ENCODE data around the gene TNFSF9. TPM values are rescaled to one million over a fixed set of nuclear protein-coding genes. Genes with fewer than 3 reads are reported as not detected.
"Not testable (repeated sequence)": the region's sequence is repeated elsewhere in the genome, so short reads cannot be mapped to it uniquely, and the experiment has no call there.

TNFSF9 gene
- total RNA-seq, 1 experiment from 2014 or later, result 0.92 TPM

DNA sequence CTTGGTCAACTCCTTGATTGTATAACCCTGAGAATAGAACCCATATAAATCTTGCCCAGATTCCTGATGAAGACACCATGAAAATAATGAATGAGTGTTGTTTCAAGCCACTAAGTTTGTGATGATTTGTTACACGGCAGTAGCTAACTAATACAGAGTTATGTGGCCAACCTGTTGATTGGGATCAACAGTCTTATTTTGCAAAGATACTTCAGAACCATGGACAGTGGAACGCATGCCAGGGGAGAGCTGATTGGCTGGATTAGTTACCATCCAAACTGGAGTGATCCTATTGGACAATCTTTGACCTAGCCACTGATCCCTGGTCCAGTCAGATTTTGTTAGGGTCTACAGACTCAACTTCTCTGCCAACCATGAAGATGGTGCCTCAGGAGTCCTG is 33.6 kb downstream of the TNFSF9 start:
- H3K27ac Mint-ChIP-seq (ENCODE audit: unreplicated experiment), result no peak overlapping the region
- intact Hi-C loops (cut with micrococcal nuclease; ENCODE audit: unreplicated experiment), result no loop called here
- no peaks in the 10 kb centered on the region for H3K27me3 Mint-ChIP-seq (ENCODE audit: unreplicated experiment)
- no peaks in the 10 kb centered on the region for H3K4me1 Mint-ChIP-seq (ENCODE audit: low read depth, unreplicated experiment)
- TF ChIP-seq, protein P1, sequence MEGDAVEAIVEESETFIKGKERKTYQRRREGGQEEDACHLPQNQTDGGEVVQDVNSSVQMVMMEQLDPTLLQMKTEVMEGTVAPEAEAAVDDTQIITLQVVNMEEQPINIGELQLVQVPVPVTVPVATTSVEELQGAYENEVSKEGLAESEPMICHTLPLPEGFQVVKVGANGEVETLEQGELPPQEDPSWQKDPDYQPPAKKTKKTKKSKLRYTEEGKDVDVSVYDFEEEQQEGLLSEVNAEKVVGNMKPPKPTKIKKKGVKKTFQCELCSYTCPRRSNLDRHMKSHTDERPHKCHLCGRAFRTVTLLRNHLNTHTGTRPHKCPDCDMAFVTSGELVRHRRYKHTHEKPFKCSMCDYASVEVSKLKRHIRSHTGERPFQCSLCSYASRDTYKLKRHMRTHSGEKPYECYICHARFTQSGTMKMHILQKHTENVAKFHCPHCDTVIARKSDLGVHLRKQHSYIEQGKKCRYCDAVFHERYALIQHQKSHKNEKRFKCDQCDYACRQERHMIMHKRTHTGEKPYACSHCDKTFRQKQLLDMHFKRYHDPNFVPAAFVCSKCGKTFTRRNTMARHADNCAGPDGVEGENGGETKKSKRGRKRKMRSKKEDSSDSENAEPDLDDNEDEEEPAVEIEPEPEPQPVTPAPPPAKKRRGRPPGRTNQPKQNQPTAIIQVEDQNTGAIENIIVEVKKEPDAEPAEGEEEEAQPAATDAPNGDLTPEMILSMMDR (IDR thresholded peaks at IDR 0.05; ENCODE audit: unreplicated experiment), result no peak
- H3K9me3 Mint-ChIP-seq (ENCODE audit: low read depth, unreplicated experiment), result no peaks in the 10 kb centered on the region
- CTCF ChIA-PET, result no interaction called here
- no TSS peak for BruUV-seq (replicated peaks)
- no peak overlapping the region for H3K4me3 Mint-ChIP-seq (ENCODE audit: low read depth, unreplicated experiment)
- DNase-seq, result no peak
- no peaks in the 10 kb centered on the region for H3K36me3 Mint-ChIP-seq (ENCODE audit: insufficient read depth, unreplicated experiment)

DNA sequence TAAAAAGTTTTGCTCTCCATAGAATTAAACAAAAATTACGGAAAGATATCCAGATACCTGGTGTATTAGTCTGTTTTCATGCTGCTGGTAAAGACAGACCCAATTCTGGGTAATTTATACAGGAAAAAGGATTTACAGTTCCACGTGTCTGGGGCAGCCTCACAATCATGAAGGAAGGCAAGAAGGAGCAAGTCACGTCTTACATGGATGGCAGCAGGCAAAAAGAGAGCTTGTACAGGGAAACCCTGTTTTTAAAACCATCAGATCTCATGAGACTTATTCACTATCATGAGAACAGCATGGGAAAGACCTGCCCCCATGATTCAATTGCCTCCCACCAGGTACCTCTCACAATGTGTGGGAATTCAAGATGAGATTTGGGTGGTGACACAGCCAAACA is 35.9 kb downstream of the TNFSF9 start:
- H3K27me3 Mint-ChIP-seq (ENCODE audit: unreplicated experiment); H3K27ac Mint-ChIP-seq (ENCODE audit: unreplicated experiment); H3K4me1 Mint-ChIP-seq (ENCODE audit: low read depth, unreplicated experiment); BruUV-seq (replicated peaks); H3K36me3 Mint-ChIP-seq (ENCODE audit: insufficient read depth, unreplicated experiment); DNase-seq; H3K4me3 Mint-ChIP-seq (ENCODE audit: low read depth, unreplicated experiment); H3K9me3 Mint-ChIP-seq (ENCODE audit: low read depth, unreplicated experiment); intact Hi-C loops (cut with micrococcal nuclease; ENCODE audit: unreplicated experiment): not testable (repeated sequence)
- CTCF ChIA-PET, result interaction anchor here (0.6 kb wide), 1 partner anchor 331 kb away, joined by 3 read pairs; no protein-coding TSS in a partner anchor

DNA sequence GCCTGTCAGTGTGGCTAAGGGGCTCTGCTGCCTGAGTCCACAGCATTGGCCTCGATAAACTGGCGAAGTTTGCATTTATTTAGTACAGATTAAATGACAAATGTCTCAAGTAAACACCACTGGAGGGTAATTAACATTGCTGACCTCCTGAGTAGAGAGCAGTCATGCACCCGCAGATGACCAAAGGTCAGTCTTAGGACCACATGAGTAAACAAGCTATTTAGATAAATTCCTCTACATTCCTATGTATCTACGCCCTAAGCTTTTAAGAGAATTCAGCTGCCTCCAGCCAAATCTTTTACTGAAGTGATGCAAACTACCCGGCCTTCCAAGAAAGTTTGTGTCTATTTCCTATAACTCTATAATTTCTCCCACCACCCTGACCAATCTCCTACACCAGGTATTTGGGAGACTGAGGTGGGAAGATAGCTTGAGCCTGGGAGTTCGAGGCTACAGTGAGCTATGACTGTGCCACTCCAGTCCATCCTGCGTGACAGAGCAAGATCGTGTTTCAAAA is 37.2 kb downstream of the TNFSF9 start:
- peaks cover 2% of the 10 kb centered on the region for H3K9me3 Mint-ChIP-seq (ENCODE audit: low read depth, unreplicated experiment)
- no peak overlapping the region for H3K4me3 Mint-ChIP-seq (ENCODE audit: low read depth, unreplicated experiment)
- TF ChIP-seq, protein P1 (IDR thresholded peaks at IDR 0.05; ENCODE audit: unreplicated experiment), result no peak
- no peaks in the 10 kb centered on the region for H3K27me3 Mint-ChIP-seq (ENCODE audit: unreplicated experiment)
- H3K4me1 Mint-ChIP-seq (ENCODE audit: low read depth, unreplicated experiment), result no peaks in the 10 kb centered on the region
- no peaks in the 10 kb centered on the region for H3K36me3 Mint-ChIP-seq (ENCODE audit: insufficient read depth, unreplicated experiment)
- BruUV-seq (replicated peaks), result no TSS peak
- DNase-seq, result no peak
- H3K27ac Mint-ChIP-seq (ENCODE audit: unreplicated experiment), result no peak overlapping the region
- intact Hi-C loops (cut with micrococcal nuclease; ENCODE audit: unreplicated experiment), result no loop called here
- CTCF ChIA-PET, result no interaction called here

DNA sequence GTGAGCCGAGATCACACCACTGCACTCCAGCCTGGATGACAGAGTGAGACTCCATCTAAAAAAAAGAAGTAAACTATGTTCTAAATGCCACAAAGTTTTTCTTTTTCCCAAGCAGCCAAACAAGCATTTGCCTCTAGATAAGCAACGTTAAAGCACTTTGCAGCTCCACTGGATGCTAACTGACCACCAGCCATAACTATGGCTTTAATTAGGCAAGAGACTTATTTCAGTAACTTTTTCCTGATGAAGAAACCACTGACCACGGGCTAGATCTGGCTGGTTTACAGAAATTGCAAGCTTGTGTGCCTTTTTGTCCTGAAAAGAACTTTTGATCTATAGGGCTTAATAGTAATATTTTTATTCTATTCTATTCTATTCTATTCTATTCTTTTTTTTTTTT is 38.0 kb downstream of the TNFSF9 start:
- TF ChIP-seq, protein P1 (IDR thresholded peaks at IDR 0.05; ENCODE audit: unreplicated experiment), result no peak
- H3K36me3 Mint-ChIP-seq (ENCODE audit: insufficient read depth, unreplicated experiment), result no peaks in the 10 kb centered on the region
- H3K4me3 Mint-ChIP-seq (ENCODE audit: low read depth, unreplicated experiment), result no peak overlapping the region
- no peak for DNase-seq
- no TSS peak for BruUV-seq (replicated peaks)
- no peak overlapping the region for H3K27ac Mint-ChIP-seq (ENCODE audit: unreplicated experiment)
- CTCF ChIA-PET, result interaction anchor here (0.7 kb wide), 1 partner anchor 17 kb away, joined by 3 read pairs; no protein-coding TSS in a partner anchor
- no peaks in the 10 kb centered on the region for H3K27me3 Mint-ChIP-seq (ENCODE audit: unreplicated experiment)
- intact Hi-C loops (cut with micrococcal nuclease; ENCODE audit: unreplicated experiment), result no loop called here
- peaks cover 2% of the 10 kb centered on the region for H3K9me3 Mint-ChIP-seq (ENCODE audit: low read depth, unreplicated experiment)
- H3K4me1 Mint-ChIP-seq (ENCODE audit: low read depth, unreplicated experiment), result no peaks in the 10 kb centered on the region

DNA sequence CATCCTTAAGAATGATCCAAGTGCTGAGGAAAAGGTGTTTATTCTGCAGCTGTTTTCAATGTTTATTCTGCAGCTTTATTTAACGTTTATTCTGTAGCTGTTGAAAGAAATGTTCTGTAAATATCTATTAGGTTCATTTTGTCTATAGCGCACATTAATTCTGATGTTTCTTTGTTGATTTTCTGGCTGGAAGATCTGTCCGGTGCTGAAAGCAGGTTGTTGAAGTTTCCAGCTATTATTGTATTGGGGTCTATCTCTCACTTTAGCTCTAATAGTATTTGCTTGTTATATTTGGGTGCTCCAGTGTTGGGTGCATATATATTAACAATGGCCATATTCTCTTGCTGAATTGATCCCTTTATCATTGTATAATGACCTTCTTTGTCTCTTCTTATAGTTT is 39.9 kb downstream of the TNFSF9 start:
- intact Hi-C loops (cut with micrococcal nuclease; ENCODE audit: unreplicated experiment), result no loop called here
- H3K36me3 Mint-ChIP-seq (ENCODE audit: insufficient read depth, unreplicated experiment), result no peaks in the 10 kb centered on the region
- BruUV-seq (replicated peaks), result no TSS peak
- peaks cover 2% of the 10 kb centered on the region for H3K9me3 Mint-ChIP-seq (ENCODE audit: low read depth, unreplicated experiment)
- H3K27me3 Mint-ChIP-seq (ENCODE audit: unreplicated experiment), result no peaks in the 10 kb centered on the region
- H3K4me1 Mint-ChIP-seq (ENCODE audit: low read depth, unreplicated experiment), result no peaks in the 10 kb centered on the region
- H3K27ac Mint-ChIP-seq (ENCODE audit: unreplicated experiment), result no peak overlapping the region
- no peak overlapping the region for H3K4me3 Mint-ChIP-seq (ENCODE audit: low read depth, unreplicated experiment)
- TF ChIP-seq, protein P1 (IDR thresholded peaks at IDR 0.05; ENCODE audit: unreplicated experiment), result no peak
- CTCF ChIA-PET, result no interaction called here
- no peak for DNase-seq
